ENCODE results near the gene GZF1.
A peak's percentile ranks its signal among the peaks of the same experiment; 100 is the strongest.

The GZF1 gene

GRCh38 chr20:23387118-23387443, 25.1 kb downstream of the GZF1 start:
- H3K36me3 ChIP-seq (ENCODE audit: insufficient read depth, low read length): peaks cover 54% of the 10 kb centered on the region
- H3K27me3 ChIP-seq (ENCODE audit: insufficient read depth, low read length): no peaks in the 10 kb centered on the region
- H3K4me1 ChIP-seq (ENCODE audit: control insufficient read depth, insufficient read depth, low read length, unreplicated experiment): no peaks in the 10 kb centered on the region
- no peak overlapping the region for H3K27ac ChIP-seq (ENCODE audit: low read depth, low read length)
- peaks cover 20% of the 10 kb centered on the region for H3K79me2 ChIP-seq (ENCODE audit: control insufficient read depth, insufficient read depth, low read length, unreplicated experiment)
- no peak overlapping the region for H3K4me3 ChIP-seq (ENCODE audit: low read depth, low read length)
- H2AFZ ChIP-seq (ENCODE audit: low read length, unreplicated experiment): no peak overlapping the region

GRCh38 chr20:23390091-23390774, 28.3 kb downstream of the GZF1 start:
- Histone ChIP-seq H2AFZ (ENCODE audit: low read length, unreplicated experiment) (no peak overlapping the region), H3K36me3 (ENCODE audit: insufficient read depth, low read length) (peaks cover 52% of the 10 kb centered on the region), H3K4me1 (ENCODE audit: control insufficient read depth, insufficient read depth, low read length, unreplicated experiment) (no peaks in the 10 kb centered on the region), H3K27ac (ENCODE audit: low read depth, low read length) (no peak overlapping the region), H3K4me3 (ENCODE audit: low read depth, low read length) (no peak overlapping the region), H3K27me3 (ENCODE audit: insufficient read depth, low read length) (no peaks in the 10 kb centered on the region), H3K79me2 (ENCODE audit: control insufficient read depth, insufficient read depth, low read length, unreplicated experiment) (peaks cover 12% of the 10 kb centered on the region)

DNA sequence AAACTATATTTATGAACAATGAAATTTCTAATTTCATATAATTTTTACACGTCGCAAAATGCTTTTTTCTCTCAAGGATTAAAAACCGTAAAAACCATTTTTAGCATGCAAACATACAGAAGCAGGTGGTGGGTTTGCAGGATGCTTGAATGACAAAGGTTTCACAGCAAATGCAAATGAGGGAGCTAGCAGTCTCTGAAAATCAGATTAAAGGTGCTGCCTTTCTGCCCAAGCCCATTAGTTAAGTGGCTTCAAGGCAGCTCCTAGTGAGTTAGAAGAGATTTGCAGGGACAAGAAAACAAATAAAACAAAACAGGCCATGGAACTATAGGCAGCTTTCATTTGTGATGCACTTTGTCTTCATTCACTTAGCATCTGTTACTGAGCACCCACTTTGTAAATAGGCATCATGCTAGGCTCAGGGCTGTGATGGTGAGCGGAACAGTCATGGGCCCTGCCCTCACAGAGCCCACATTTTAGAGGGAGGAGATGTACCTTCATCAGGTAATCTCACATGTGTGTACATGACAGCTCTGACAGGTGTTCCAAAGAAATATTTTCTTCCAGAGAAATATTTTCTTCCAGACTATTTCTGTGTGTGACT, 29.8 kb downstream of the GZF1 start:
- Histone ChIP-seq H3K4me3 (ENCODE audit: low read depth, low read length) (no peak overlapping the region), H3K79me2 (ENCODE audit: control insufficient read depth, insufficient read depth, low read length, unreplicated experiment) (peaks cover 3% of the 10 kb centered on the region), H3K36me3 (ENCODE audit: insufficient read depth, low read length) (peaks cover 49% of the 10 kb centered on the region), H2AFZ (ENCODE audit: low read length, unreplicated experiment) (no peak overlapping the region), H3K27ac (ENCODE audit: low read depth, low read length) (no peak overlapping the region), H3K27me3 (ENCODE audit: insufficient read depth, low read length) (no peaks in the 10 kb centered on the region), H3K4me1 (ENCODE audit: control insufficient read depth, insufficient read depth, low read length, unreplicated experiment) (peaks cover under 1% of the 10 kb centered on the region)

- peaks cover 27% of the 10 kb centered on the region for H3K36me3 ChIP-seq (ENCODE audit: insufficient read depth, low read length)
- H3K27me3 ChIP-seq (ENCODE audit: insufficient read depth, low read length): no peaks in the 10 kb centered on the region
- H3K4me3 ChIP-seq (ENCODE audit: low read depth, low read length): no peak overlapping the region
- H3K4me1 ChIP-seq (ENCODE audit: control insufficient read depth, insufficient read depth, low read length, unreplicated experiment): peaks cover 16% of the 10 kb centered on the region
- no peak overlapping the region for H3K27ac ChIP-seq (ENCODE audit: low read depth, low read length)
- H3K79me2 ChIP-seq (ENCODE audit: control insufficient read depth, insufficient read depth, low read length, unreplicated experiment): peaks cover 12% of the 10 kb centered on the region
- H2AFZ ChIP-seq (ENCODE audit: low read length, unreplicated experiment): no peak overlapping the region
These were observed 32.2 kb downstream of the GZF1 start for GRCh38 chr20:23393996-23394775.

DNA sequence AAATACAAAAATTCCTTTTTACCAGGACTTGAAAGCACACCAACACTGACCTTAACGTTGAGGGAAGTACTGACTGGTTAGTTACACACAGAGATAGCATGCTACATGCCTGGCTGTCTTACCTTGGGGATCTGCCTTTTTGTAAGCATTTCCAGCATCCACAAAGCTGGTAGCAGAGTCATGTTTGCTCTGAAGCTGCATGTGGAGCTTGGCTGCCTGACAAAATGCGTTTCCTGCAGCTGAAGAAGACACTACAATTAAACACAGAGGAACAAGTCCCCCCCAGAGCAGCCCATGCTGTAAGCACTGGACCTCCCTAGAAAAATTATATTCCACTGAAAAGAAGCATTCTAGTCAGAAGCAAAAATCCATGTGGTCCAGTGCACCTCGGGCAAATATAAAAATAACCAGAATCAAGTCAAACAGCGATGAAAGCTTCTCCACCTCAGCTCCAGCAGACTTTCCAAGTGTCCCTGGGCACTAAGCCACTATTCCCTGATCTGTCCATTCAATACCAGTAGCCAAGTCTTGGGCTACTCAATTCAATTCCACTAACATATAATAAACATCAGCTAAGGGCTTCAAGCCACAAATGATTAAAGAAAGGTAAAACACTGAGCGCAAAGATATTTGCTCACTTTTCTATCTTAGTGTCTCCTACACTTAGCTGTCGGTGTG, 35.1 kb downstream of the GZF1 start:
- peak overlapping the region; percentile 59; the same call in 1 of the 2 replicates for H3K27ac ChIP-seq (ENCODE audit: low read depth, low read length)
- H3K27me3 ChIP-seq (ENCODE audit: insufficient read depth, low read length): no peaks in the 10 kb centered on the region
- no peak overlapping the region for H3K4me3 ChIP-seq (ENCODE audit: low read depth, low read length)
- peaks cover 16% of the 10 kb centered on the region for H3K4me1 ChIP-seq (ENCODE audit: control insufficient read depth, insufficient read depth, low read length, unreplicated experiment)
- peaks cover 19% of the 10 kb centered on the region for H3K79me2 ChIP-seq (ENCODE audit: control insufficient read depth, insufficient read depth, low read length, unreplicated experiment)
- H2AFZ ChIP-seq (ENCODE audit: low read length, unreplicated experiment): no peak overlapping the region
- H3K36me3 ChIP-seq (ENCODE audit: insufficient read depth, low read length): peaks cover 15% of the 10 kb centered on the region

GRCh38 chr20:23397961-23398360, 36.0 kb downstream of the GZF1 start:
- peaks cover 16% of the 10 kb centered on the region for H3K4me1 ChIP-seq (ENCODE audit: control insufficient read depth, insufficient read depth, low read length, unreplicated experiment)
- H3K4me3 ChIP-seq (ENCODE audit: low read depth, low read length): no peak overlapping the region
- no peak overlapping the region for H2AFZ ChIP-seq (ENCODE audit: low read length, unreplicated experiment)
- no peaks in the 10 kb centered on the region for H3K27me3 ChIP-seq (ENCODE audit: insufficient read depth, low read length)
- H3K79me2 ChIP-seq (ENCODE audit: control insufficient read depth, insufficient read depth, low read length, unreplicated experiment): peaks cover 27% of the 10 kb centered on the region
- peak overlapping the region; percentile 59 for H3K27ac ChIP-seq (ENCODE audit: low read depth, low read length)
- peaks cover 15% of the 10 kb centered on the region for H3K36me3 ChIP-seq (ENCODE audit: insufficient read depth, low read length)

GRCh38 chr20:23399568-23400241, 37.7 kb downstream of the GZF1 start:
- Histone ChIP-seq H3K4me1 (ENCODE audit: control insufficient read depth, insufficient read depth, low read length, unreplicated experiment) (peaks cover 23% of the 10 kb centered on the region), H3K36me3 (ENCODE audit: insufficient read depth, low read length) (peaks cover 7% of the 10 kb centered on the region), H3K27ac (ENCODE audit: low read depth, low read length) (peak overlapping the region; percentile 18; the same call in 1 of the 2 replicates), H3K4me3 (ENCODE audit: low read depth, low read length) (no peak overlapping the region), H3K79me2 (ENCODE audit: control insufficient read depth, insufficient read depth, low read length, unreplicated experiment) (peaks cover 41% of the 10 kb centered on the region), H2AFZ (ENCODE audit: low read length, unreplicated experiment) (no peak overlapping the region), H3K27me3 (ENCODE audit: insufficient read depth, low read length) (no peaks in the 10 kb centered on the region)

- H3K36me3 ChIP-seq (ENCODE audit: insufficient read depth, low read length): no peaks in the 10 kb centered on the region; the same call in 1 of the 2 replicates
- H3K4me3 ChIP-seq (ENCODE audit: low read depth, low read length): no peak overlapping the region
- no peak overlapping the region for H3K27ac ChIP-seq (ENCODE audit: low read depth, low read length)
- peaks cover 54% of the 10 kb centered on the region for H3K79me2 ChIP-seq (ENCODE audit: control insufficient read depth, insufficient read depth, low read length, unreplicated experiment)
- no peaks in the 10 kb centered on the region for H3K27me3 ChIP-seq (ENCODE audit: insufficient read depth, low read length)
- H2AFZ ChIP-seq (ENCODE audit: low read length, unreplicated experiment): no peak overlapping the region
- peaks cover 23% of the 10 kb centered on the region for H3K4me1 ChIP-seq (ENCODE audit: control insufficient read depth, insufficient read depth, low read length, unreplicated experiment)
These were observed 39.1 kb downstream of the GZF1 start for GRCh38 chr20:23401051-23401450.

DNA sequence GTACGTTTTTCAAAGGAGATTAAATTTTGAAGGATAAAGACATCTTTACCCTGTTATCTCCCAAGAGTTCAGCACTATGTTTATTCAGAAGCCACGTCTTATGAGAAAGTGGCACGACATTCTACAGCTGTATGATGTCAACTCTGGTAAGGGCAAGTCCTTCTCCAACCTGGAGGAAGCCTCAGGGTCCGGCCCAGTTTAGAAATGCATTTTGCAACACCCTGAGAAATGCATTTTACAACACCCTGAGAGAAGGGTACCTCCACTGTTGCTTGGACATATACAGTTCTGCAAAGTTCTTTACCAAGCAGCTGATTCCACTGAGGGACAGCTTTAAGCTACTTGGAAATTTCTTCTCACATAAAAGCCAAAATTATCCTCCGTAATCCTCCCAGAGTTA, 41.8 kb downstream of the GZF1 start:
- H3K4me3 ChIP-seq (ENCODE audit: low read depth, low read length): no peak overlapping the region
- H3K4me1 ChIP-seq (ENCODE audit: control insufficient read depth, insufficient read depth, low read length, unreplicated experiment): peaks cover 8% of the 10 kb centered on the region
- peaks cover 71% of the 10 kb centered on the region for H3K79me2 ChIP-seq (ENCODE audit: control insufficient read depth, insufficient read depth, low read length, unreplicated experiment)
- no peaks in the 10 kb centered on the region for H3K27me3 ChIP-seq (ENCODE audit: insufficient read depth, low read length)
- no peak overlapping the region for H2AFZ ChIP-seq (ENCODE audit: low read length, unreplicated experiment)
- no peak overlapping the region for H3K27ac ChIP-seq (ENCODE audit: low read depth, low read length)
- H3K36me3 ChIP-seq (ENCODE audit: insufficient read depth, low read length): no peaks in the 10 kb centered on the region; the same call in 1 of the 2 replicates

- Histone ChIP-seq H2AFZ (ENCODE audit: low read length, unreplicated experiment) (no peak overlapping the region), H3K27ac (ENCODE audit: low read depth, low read length) (no peak overlapping the region), H3K36me3 (ENCODE audit: insufficient read depth, low read length) (no peaks in the 10 kb centered on the region; the same call in 1 of the 2 replicates), H3K4me1 (ENCODE audit: control insufficient read depth, insufficient read depth, low read length, unreplicated experiment) (peaks cover 8% of the 10 kb centered on the region), H3K79me2 (ENCODE audit: control insufficient read depth, insufficient read depth, low read length, unreplicated experiment) (peaks cover 74% of the 10 kb centered on the region), H3K27me3 (ENCODE audit: insufficient read depth, low read length) (no peaks in the 10 kb centered on the region), H3K4me3 (ENCODE audit: low read depth, low read length) (no peak overlapping the region)
These were observed 42.2 kb downstream of the GZF1 start for GRCh38 chr20:23404196-23404595.

Measured in ACC112 (cell line).